Measurements from ENCODE around the gene FOXO6. TPM values are rescaled to one million over a fixed set of nuclear protein-coding genes. Genes with fewer than 3 reads are reported as not detected.

FOXO6 gene
- total and polyA plus RNA-seq, 7 experiments from 2014 or later = 0.66 to 1.3 TPM; not detected in 5

GRCh38 chr1:41370225-41370624 is 9.0 kb downstream of the FOXO6 start:
- peaks cover 0 to 14% (median 8%) of the 10 kb centered on the region in 7 donors for H3K4me1 Mint-ChIP-seq
- no peaks in the 10 kb centered on the region for H3K36me3 ChIP-seq (ENCODE audit: control insufficient read depth in 2 of 3, insufficient read depth in 3 of 3, low read length in 3 of 3)
- intact Hi-C loops (cut with micrococcal nuclease) = no loop called here
- H3K27ac ChIP-seq (ENCODE audit: low read depth, low read length) = no peak overlapping the region
- no peak for DNase-seq
- ChIA-PET POLR2A (no interaction called here), CTCF (no interaction called here)
- no peak for ATAC-seq
- H3K36me3 Mint-ChIP-seq = no peaks in the 10 kb centered on the region
- no peak overlapping the region for H3K4me3 Mint-ChIP-seq
- H3K4me1 ChIP-seq (ENCODE audit: control insufficient read depth in 2 of 2, insufficient read depth in 2 of 2, low read length in 2 of 2) = peaks cover 0 to 10% of the 10 kb centered on the region in 2 donors
- peaks cover 37 to 52% (median 43%) of the 10 kb centered on the region in 5 donors for H3K27me3 Mint-ChIP-seq
- no peaks in the 10 kb centered on the region for H3K9me3 Mint-ChIP-seq
- no peaks in the 10 kb centered on the region for H3K9me3 ChIP-seq (ENCODE audit: control insufficient read depth in 2 of 3, low read length in 3 of 3)
- H3K27me3 ChIP-seq (ENCODE audit: control insufficient read depth in 2 of 2, insufficient read depth in 2 of 2, low read length in 2 of 2) = peaks cover 0 to 9% of the 10 kb centered on the region in 2 donors
- no peak overlapping the region for H3K4me3 ChIP-seq (ENCODE audit: low read length)
- H3K27ac Mint-ChIP-seq = no peak overlapping the region

- H3K27me3 Mint-ChIP-seq = peaks cover 41 to 55% (median 46%) of the 10 kb centered on the region in 5 donors
- POLR2A ChIA-PET = no interaction called here
- CTCF ChIA-PET = no interaction called here
Measured at GRCh38 chr1:41370756-41371420, 9.7 kb downstream of the FOXO6 start.

GRCh38 chr1:41371630-41372599 is 10.7 kb downstream of the FOXO6 start:
- Histone ChIP-seq H3K27ac (ENCODE audit: low read depth, low read length) (no peak overlapping the region), H3K36me3 (ENCODE audit: control insufficient read depth in 2 of 3, insufficient read depth in 3 of 3, low read length in 3 of 3) (no peaks in the 10 kb centered on the region), H3K4me1 (ENCODE audit: control insufficient read depth in 2 of 2, insufficient read depth in 2 of 2, low read length in 2 of 2) (peaks cover 0 to 6% of the 10 kb centered on the region in 2 donors), H3K4me3 (ENCODE audit: low read length) (no peak overlapping the region), H3K27me3 (ENCODE audit: control insufficient read depth in 2 of 2, insufficient read depth in 2 of 2, low read length in 2 of 2) (peaks cover 0 to 9% of the 10 kb centered on the region in 2 donors), H3K9me3 (ENCODE audit: control insufficient read depth in 2 of 3, low read length in 3 of 3) (no peaks in the 10 kb centered on the region)
- intact Hi-C loops (cut with micrococcal nuclease) = no loop called here
- peak; percentile 49 for ATAC-seq
- CTCF ChIA-PET = no interaction called here
- no peak overlapping the region for H3K4me3 Mint-ChIP-seq
- H3K36me3 Mint-ChIP-seq = peaks cover 0 to 5% (median 0%) of the 10 kb centered on the region in 5 donors
- DNase-seq = no peak
- H3K27me3 Mint-ChIP-seq = peaks cover 44 to 63% (median 50%) of the 10 kb centered on the region in 5 donors
- POLR2A ChIA-PET = no interaction called here
- no peaks in the 10 kb centered on the region for H3K9me3 Mint-ChIP-seq
- no peak overlapping the region for H3K27ac Mint-ChIP-seq
- peaks cover 0 to 10% (median 5%) of the 10 kb centered on the region in 7 donors for H3K4me1 Mint-ChIP-seq

More at GRCh38 chr1:41370756-41371420, 9.7 kb downstream of the FOXO6 start:
- H3K4me1 Mint-ChIP-seq = peaks cover 0 to 14% (median 6%) of the 10 kb centered on the region in 7 donors
- peaks cover 0 to 10% of the 10 kb centered on the region in 2 donors for H3K4me1 ChIP-seq (ENCODE audit: control insufficient read depth in 2 of 2, insufficient read depth in 2 of 2, low read length in 2 of 2)
- H3K4me3 ChIP-seq (ENCODE audit: low read length) = no peak overlapping the region
- peaks cover 0 to 4% (median 0%) of the 10 kb centered on the region in 5 donors for H3K36me3 Mint-ChIP-seq
- no peaks in the 10 kb centered on the region for H3K9me3 Mint-ChIP-seq
- DNase-seq (no peak), ATAC-seq (no peak)
- H3K27ac Mint-ChIP-seq = peak overlapping the region in 1 of 9 donors; percentile 61
- H3K4me3 Mint-ChIP-seq = no peak overlapping the region
- no peaks in the 10 kb centered on the region for H3K36me3 ChIP-seq (ENCODE audit: control insufficient read depth in 2 of 3, insufficient read depth in 3 of 3, low read length in 3 of 3)
- H3K27ac ChIP-seq (ENCODE audit: low read depth, low read length) = no peak overlapping the region
- intact Hi-C loops (cut with micrococcal nuclease) = no loop called here
- H3K9me3 ChIP-seq (ENCODE audit: control insufficient read depth in 2 of 3, low read length in 3 of 3) = no peaks in the 10 kb centered on the region
- peaks cover 0 to 9% of the 10 kb centered on the region in 2 donors for H3K27me3 ChIP-seq (ENCODE audit: control insufficient read depth in 2 of 2, insufficient read depth in 2 of 2, low read length in 2 of 2)

GRCh38 chr1:41372600-41372993 is 11.4 kb downstream of the FOXO6 start:
- peaks cover 0 to 5% (median 0%) of the 10 kb centered on the region in 5 donors for H3K36me3 Mint-ChIP-seq
- peaks cover 0 to 9% of the 10 kb centered on the region in 2 donors for H3K27me3 ChIP-seq (ENCODE audit: control insufficient read depth in 2 of 2, insufficient read depth in 2 of 2, low read length in 2 of 2)
- CTCF ChIA-PET = no interaction called here
- ATAC-seq (no peak), DNase-seq (no peak)
- intact Hi-C loops (cut with micrococcal nuclease) = no loop called here
- POLR2A ChIA-PET = no interaction called here
- no peaks in the 10 kb centered on the region for H3K9me3 Mint-ChIP-seq
- peaks cover 40 to 60% (median 49%) of the 10 kb centered on the region in 5 donors for H3K27me3 Mint-ChIP-seq
- H3K4me1 Mint-ChIP-seq = peaks cover 0 to 3% (median 0%) of the 10 kb centered on the region in 7 donors
- no peak overlapping the region for H3K27ac ChIP-seq (ENCODE audit: low read depth, low read length)
- no peaks in the 10 kb centered on the region for H3K4me1 ChIP-seq (ENCODE audit: control insufficient read depth in 2 of 2, insufficient read depth in 2 of 2, low read length in 2 of 2)
- no peak overlapping the region for H3K4me3 Mint-ChIP-seq
- no peaks in the 10 kb centered on the region for H3K36me3 ChIP-seq (ENCODE audit: control insufficient read depth in 2 of 3, insufficient read depth in 3 of 3, low read length in 3 of 3)
- no peaks in the 10 kb centered on the region for H3K9me3 ChIP-seq (ENCODE audit: control insufficient read depth in 2 of 3, low read length in 3 of 3)
- no peak overlapping the region for H3K27ac Mint-ChIP-seq
- H3K4me3 ChIP-seq (ENCODE audit: low read length) = no peak overlapping the region

GRCh38 chr1:41373373-41373772 is 12.1 kb downstream of the FOXO6 start:
- peaks cover 0 to 5% (median 0%) of the 10 kb centered on the region in 5 donors for H3K36me3 Mint-ChIP-seq
- no peak for DNase-seq
- peaks cover 0 to 3% (median 0%) of the 10 kb centered on the region in 7 donors for H3K4me1 Mint-ChIP-seq
- H3K27me3 Mint-ChIP-seq = peaks cover 37 to 57% (median 49%) of the 10 kb centered on the region in 5 donors
- H3K9me3 ChIP-seq (ENCODE audit: control insufficient read depth in 2 of 3, low read length in 3 of 3) = no peaks in the 10 kb centered on the region
- intact Hi-C loops (cut with micrococcal nuclease) = no loop called here
- no peaks in the 10 kb centered on the region for H3K4me1 ChIP-seq (ENCODE audit: control insufficient read depth in 2 of 2, insufficient read depth in 2 of 2, low read length in 2 of 2)
- ChIA-PET CTCF (no interaction called here), POLR2A (no interaction called here)
- H3K27me3 ChIP-seq (ENCODE audit: control insufficient read depth in 2 of 2, insufficient read depth in 2 of 2, low read length in 2 of 2) = peaks cover 0 to 2% of the 10 kb centered on the region in 2 donors
- H3K27ac Mint-ChIP-seq = no peak overlapping the region
- H3K4me3 Mint-ChIP-seq = no peak overlapping the region
- H3K36me3 ChIP-seq (ENCODE audit: control insufficient read depth in 2 of 3, insufficient read depth in 3 of 3, low read length in 3 of 3) = no peaks in the 10 kb centered on the region
- no peak overlapping the region for H3K27ac ChIP-seq (ENCODE audit: low read depth, low read length)
- H3K4me3 ChIP-seq (ENCODE audit: low read length) = no peak overlapping the region
- ATAC-seq = no peak
- H3K9me3 Mint-ChIP-seq = no peaks in the 10 kb centered on the region

- CTCF ChIA-PET = no interaction called here
- no peaks in the 10 kb centered on the region for H3K36me3 ChIP-seq (ENCODE audit: control insufficient read depth in 2 of 3, insufficient read depth in 3 of 3, low read length in 3 of 3)
- H3K36me3 Mint-ChIP-seq = peaks cover 0 to 5% (median 0%) of the 10 kb centered on the region in 5 donors
- no peaks in the 10 kb centered on the region for H3K9me3 Mint-ChIP-seq
- H3K4me3 Mint-ChIP-seq = no peak overlapping the region
- POLR2A ChIA-PET = no interaction called here
- H3K4me1 ChIP-seq (ENCODE audit: control insufficient read depth in 2 of 2, insufficient read depth in 2 of 2, low read length in 2 of 2) = no peaks in the 10 kb centered on the region
- peaks cover 0 to 1% (median 0%) of the 10 kb centered on the region in 7 donors for H3K4me1 Mint-ChIP-seq
- no peak overlapping the region for H3K27ac Mint-ChIP-seq
- H3K27me3 Mint-ChIP-seq = peaks cover 38 to 60% (median 48%) of the 10 kb centered on the region in 5 donors
- ATAC-seq (no peak), DNase-seq (no peak)
- no peak overlapping the region for H3K27ac ChIP-seq (ENCODE audit: low read depth, low read length)
- intact Hi-C loops (cut with micrococcal nuclease) = no loop called here
- peaks cover 0 to 2% of the 10 kb centered on the region in 2 donors for H3K27me3 ChIP-seq (ENCODE audit: control insufficient read depth in 2 of 2, insufficient read depth in 2 of 2, low read length in 2 of 2)
- no peaks in the 10 kb centered on the region for H3K9me3 ChIP-seq (ENCODE audit: control insufficient read depth in 2 of 3, low read length in 3 of 3)
- H3K4me3 ChIP-seq (ENCODE audit: low read length) = no peak overlapping the region
Measured at GRCh38 chr1:41374711-41375110, 13.5 kb downstream of the FOXO6 start.

Measured in naive thymus-derived CD4-positive, alpha-beta T cell (primary cell).